Head of caudate nucleus (tissue), 42 donors: ENCODE measurements around the gene PAX5.

Experiments
- DNase-seq, 42 donors: peaks; one replicate each; pipeline versions ENCODE4 v3.0.0 to v3.0.0-alpha.2; 2020 to 2021; ENCODE audit warnings: mixed read lengths in 7 of 42
- intact Hi-C: fragments of 100-400 bp; cut with DNase I; formaldehyde crosslinking; loops from one replicate; pipeline ENCODE4 v1.15.0; 2022

PAX5 gene

GRCh38 chr9:36993933-36994764 is 39.9 kb downstream of the PAX5 start:
- intact Hi-C loops = no loop called here
- DNase-seq = peak in 1 of 42 donors; percentile 11

GRCh38 chr9:36992501-36993316 is 41.4 kb downstream of the PAX5 start:
- no peak for DNase-seq
- intact Hi-C loops = no loop called here

- intact Hi-C loops = no loop called here
- DNase-seq = no peak
These were observed 42.4 kb downstream of the PAX5 start for GRCh38 chr9:36991516-36992134.

- intact Hi-C loops = no loop called here
- DNase-seq = no peak
These were observed 45.2 kb downstream of the PAX5 start for GRCh38 chr9:36988848-36989247.

- intact Hi-C loops = no loop called here
- DNase-seq = no peak
These were observed 46.2 kb downstream of the PAX5 start for GRCh38 chr9:36987891-36988290.

- no peak for DNase-seq
- intact Hi-C loops = no loop called here
These were observed 46.7 kb downstream of the PAX5 start for GRCh38 chr9:36987409-36987808.

- DNase-seq = no peak
- intact Hi-C loops = no loop called here
These were observed 47.3 kb downstream of the PAX5 start for GRCh38 chr9:36986468-36987408.

GRCh38 chr9:36985769-36986467 is 48.1 kb downstream of the PAX5 start:
- peak in 1 of 42 donors; percentile 13 for DNase-seq
- intact Hi-C loops = no loop called here

- DNase-seq = no peak
- intact Hi-C loops = no loop called here
These were observed 48.9 kb downstream of the PAX5 start for GRCh38 chr9:36985061-36985768.

- intact Hi-C loops = no loop called here
- DNase-seq = no peak
These were observed 53.7 kb downstream of the PAX5 start for GRCh38 chr9:36980148-36980974.

- intact Hi-C loops = no loop called here
- peak in 3 of 42 donors; percentile 5 to 22 (median 7) for DNase-seq
These were observed 57.6 kb downstream of the PAX5 start for GRCh38 chr9:36976371-36977030.

- intact Hi-C loops = no loop called here
- peak in 2 of 42 donors; percentile 22 to 34 for DNase-seq
These were observed 59.3 kb downstream of the PAX5 start for GRCh38 chr9:36974731-36975130.

- DNase-seq = peak in 1 of 42 donors; percentile 29
- intact Hi-C loops = no loop called here
These were observed 62.1 kb downstream of the PAX5 start for GRCh38 chr9:36971935-36972488.

- DNase-seq = no peak
- intact Hi-C loops = no loop called here
These were observed 63.8 kb downstream of the PAX5 start for GRCh38 chr9:36970007-36970888.

GRCh38 chr9:36969216-36969771 is 64.8 kb downstream of the PAX5 start:
- intact Hi-C loops = no loop called here
- DNase-seq = no peak
